HG03460 (cell line): Measurements from ENCODE around the gene TTLL10.

Experiments used
- ATAC-seq: cut with Tn5 transposase; IDR thresholded peaks from one replicate; pipeline ENCODE4 v1.9.1; 2021; ENCODE audit not compliant: unreplicated experiment

The TTLL10 gene

DNA sequence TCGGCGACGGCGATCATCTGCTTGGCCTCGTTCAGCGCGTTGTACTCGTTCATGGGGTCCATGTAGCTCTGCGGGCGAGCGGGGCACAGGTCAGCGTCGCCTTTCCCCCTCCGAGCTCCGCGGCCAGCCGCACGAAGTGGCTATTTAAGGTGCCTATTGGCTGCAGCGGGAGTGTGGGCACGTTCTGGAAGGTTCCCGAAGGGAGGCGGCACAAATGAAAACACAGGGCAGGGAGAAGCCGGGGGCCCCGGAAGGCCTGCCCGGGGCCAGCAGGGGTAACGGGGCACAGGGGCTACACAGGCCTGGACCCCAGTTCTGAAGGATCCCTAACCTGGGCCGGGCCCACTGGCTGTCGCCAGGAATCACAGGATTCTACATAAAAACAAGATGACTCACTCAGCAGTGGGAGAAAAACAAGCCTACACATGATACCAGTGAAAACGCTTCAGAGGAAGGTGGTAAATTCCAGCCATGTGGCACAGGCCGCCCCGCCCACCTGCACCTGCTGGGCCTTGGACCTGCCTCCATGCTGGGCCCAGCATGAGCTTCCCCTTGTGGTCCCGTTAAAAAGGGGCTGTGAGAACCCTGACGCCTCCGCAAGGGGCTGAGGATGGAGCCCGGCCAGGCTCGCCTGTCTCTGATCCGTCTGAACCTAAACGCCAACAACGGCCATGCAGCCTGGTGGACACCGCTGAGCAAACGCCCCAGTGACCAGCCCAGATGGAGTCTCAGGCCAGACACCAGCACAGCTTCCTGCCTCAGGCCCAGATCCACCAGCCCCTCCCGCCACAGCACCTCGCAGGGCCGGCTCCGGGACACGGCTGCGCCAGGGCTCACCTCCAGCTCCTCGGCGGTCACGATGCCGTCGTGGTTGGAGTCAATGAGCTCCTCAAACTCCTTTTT, 44.2 kb downstream of the TTLL10 start:
- no peak for ATAC-seq

DNA sequence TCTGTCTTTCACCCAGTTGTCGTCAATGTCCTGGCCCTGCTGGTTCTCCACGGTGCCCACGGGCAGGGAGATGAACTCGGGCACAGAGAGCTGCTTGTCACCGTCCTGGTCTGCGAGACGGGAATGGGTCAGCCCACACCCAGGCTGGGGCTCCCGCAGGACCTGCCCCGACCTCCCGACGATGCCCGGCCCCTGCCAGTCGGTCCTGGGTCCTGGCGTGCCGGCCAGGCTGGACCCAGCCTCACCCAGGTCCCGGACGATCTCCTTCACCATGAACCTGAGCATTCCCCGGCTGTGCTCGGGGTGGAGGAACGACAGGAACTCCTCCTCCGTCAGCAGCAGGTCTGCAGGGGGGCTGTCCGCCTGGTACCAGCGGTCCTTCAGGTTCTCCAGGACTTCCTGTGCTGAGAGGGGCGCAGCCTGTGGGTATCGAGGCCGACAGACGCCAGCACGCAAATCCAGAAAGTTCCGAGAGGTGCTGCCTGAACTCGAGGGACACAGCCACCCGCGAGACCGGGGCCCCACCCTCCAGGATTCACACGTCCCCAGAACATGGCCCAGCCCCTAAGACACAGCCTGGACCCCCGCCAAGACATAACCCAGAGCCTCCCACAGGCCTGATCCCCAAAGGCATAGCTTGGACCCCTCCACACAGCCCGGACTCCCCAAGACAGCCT, 45.0 kb downstream of the TTLL10 start:
- no peak for ATAC-seq

DNA sequence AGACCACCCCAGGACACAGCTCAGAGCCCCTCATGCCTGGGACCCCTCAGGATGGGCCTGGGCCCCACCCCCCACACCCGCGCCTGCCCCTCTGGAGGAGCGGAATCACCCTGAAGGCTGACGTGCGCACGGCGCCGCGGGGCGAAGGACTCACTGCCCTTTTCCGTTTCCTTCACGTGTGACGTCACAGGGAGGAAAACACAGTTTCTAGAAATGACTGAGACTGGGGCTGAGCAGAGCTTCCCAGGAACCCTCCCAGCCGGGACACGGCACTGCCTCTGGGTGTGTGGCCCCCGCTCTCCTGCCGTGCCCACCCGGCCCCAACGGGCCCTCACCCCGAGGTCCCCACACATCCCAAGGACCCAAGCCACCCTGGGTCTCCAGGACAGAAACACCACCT, 45.7 kb downstream of the TTLL10 start:
- no peak for ATAC-seq

DNA sequence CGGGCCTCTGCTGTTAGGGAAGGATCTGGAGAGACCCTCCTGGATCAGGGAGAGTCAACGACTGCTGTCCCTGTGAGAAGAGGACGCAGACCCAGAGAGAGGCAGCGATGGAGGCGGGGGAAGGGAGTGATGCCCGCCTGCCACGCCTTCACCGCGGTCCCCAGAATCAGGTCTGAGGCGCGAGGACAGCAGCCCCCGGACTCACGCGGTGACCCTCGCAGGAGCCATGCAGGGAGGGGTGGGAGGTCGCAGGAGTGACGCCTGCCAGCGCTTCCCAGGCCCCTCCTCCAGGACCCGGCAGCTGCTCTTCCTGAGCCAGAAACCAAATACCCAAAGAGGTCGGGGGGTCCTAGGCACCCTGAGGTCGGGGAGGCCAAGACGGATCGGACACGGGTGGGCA, 46.5 kb downstream of the TTLL10 start:
- no peak for ATAC-seq

DNA sequence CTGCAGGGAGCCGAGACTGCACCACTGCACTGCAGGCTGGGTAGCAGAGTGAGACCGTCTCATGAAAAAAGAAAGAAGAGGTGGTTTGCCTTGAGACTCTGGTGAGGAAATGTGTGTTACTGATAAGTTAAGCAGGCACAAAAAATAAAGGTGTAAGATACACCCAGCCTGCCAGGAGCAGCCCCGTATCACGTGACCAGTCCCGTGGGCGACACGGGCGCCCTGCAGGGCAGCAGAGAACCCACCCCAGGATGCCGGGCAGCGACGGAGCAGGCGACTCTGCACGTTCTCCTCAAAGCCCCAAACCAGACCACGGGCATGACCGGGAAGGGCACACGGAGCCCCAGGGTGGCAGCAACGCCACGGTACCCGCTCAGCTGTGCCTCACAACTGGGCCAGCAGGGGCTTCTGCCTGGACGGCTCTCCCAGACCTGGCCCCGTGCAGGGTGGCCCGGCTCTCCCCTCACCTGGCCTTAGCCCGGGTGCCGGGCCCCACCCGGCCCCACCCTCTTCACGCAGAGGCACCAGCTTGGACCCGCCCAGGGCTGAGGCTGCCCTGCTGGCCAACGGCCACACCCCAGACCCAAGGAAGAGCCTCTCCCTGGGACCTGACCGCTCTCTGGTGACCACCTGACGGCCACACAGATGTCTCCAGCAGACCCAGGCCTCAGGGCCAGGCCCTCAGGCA, 48.4 kb downstream of the TTLL10 start:
- ATAC-seq, result no peak

DNA sequence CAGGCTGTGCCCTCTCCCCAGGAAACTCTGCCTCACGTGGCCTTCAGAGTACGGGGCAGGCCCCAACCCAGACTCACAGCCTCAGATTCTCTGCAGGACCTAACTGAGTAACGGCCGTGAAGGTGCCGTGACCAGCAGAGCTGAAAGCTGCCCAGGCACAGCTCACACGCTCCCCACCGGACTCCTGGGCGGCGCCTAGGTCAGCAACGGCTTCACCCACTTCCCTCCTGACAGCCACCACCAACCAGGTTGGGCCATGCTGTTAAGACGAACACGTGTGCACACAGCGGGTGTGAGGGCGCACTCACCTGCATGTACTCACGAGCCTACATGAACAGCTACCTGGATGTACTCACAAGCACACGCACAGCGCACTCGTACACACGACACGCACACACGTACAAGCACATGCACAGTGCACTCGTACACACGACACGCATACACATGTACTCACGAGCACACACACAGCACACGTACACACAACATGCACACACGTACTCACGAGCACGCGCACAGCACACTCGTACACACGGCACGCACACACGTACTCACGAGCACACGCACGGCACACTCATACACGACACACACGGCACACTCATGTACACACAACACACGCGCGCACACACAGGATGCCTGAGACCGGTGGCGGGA, 49.0 kb downstream of the TTLL10 start:
- no peak for ATAC-seq

DNA sequence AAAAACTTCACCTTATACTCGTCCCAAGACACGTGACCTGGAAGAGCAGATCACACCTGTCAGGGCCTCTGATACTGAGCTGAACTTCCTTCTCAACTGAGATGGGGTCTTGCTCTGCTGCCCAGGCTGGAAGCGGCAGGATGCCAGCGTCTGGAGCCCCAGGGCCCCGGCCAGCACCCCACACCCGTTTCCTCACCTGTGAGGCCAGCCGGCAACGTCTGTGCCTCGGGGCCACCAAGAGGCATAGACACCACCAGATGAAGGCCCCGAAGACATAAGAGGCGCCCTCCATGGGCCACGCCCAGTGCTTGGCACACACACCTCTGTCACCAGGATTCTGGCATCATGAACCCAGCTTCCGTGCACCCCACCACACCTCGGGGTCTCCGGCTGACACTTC, 49.6 kb downstream of the TTLL10 start:
- ATAC-seq, result no peak

DNA sequence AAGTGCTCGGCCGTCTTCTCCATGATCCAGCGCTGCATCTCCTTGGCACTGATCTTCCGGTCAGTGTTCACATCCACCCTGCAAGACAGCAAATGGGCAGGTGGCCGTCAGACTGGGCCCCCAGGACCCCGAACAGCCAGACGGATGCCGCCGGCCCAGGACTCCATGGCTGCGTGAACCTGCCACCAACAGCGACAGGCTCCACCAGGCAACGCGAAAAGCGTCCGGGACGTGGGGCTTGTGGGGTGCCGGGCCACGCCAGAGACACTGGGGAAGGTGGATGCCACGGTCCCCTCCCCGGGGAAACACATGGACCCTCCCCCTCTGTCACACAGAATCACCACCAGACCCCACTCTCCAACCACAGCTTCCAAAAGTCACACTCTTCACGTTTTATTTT, 50.2 kb downstream of the TTLL10 start:
- no peak for ATAC-seq

DNA sequence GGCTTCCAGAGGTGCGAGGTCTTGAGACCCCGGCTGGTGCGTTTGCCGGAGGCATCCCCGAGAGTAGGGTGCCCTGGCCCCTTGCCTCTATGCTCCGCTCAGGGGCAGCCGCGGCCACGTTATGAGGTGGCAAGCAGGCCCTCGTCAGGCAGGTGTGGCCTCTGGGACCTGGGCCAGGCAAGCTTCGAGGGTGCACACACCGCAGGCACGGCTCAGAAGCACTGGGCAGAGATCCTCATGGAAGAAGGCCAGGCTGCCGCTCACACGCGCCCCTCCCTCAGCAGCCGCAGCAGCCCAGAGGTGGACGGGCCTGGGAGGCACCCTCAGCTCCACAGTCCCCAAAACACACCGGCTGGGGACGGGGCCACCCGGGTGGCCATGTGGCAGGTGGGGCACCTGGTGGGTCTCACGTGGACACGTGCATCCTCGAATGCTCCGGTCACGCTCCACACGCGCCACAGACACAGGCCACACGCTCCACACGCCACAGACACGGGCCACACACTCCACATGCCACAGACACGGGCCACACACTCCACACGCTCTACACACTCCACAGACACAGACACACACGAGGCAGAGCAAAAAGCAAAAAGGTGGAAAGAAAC, 51.7 kb downstream of the TTLL10 start:
- no peak for ATAC-seq

DNA sequence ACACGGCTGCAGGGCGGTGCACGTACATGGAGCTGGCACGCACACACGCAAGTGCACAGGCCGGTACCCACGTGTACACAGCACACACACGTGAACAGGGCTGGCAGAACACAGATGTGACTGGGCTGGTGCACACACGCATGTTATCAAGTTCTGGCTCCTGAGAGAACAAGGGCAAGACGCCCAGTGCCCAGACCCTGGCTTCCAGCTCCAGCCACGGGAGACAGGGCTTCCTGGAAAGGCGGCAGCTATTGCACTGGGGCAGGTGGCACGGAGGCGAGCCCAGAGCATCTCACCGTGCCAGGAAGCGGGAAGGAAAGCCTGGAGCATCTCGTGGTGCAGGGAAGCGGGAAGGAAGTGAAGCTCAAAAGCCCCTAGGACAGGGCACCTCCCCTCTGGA, 52.2 kb downstream of the TTLL10 start:
- ATAC-seq, result no peak

DNA sequence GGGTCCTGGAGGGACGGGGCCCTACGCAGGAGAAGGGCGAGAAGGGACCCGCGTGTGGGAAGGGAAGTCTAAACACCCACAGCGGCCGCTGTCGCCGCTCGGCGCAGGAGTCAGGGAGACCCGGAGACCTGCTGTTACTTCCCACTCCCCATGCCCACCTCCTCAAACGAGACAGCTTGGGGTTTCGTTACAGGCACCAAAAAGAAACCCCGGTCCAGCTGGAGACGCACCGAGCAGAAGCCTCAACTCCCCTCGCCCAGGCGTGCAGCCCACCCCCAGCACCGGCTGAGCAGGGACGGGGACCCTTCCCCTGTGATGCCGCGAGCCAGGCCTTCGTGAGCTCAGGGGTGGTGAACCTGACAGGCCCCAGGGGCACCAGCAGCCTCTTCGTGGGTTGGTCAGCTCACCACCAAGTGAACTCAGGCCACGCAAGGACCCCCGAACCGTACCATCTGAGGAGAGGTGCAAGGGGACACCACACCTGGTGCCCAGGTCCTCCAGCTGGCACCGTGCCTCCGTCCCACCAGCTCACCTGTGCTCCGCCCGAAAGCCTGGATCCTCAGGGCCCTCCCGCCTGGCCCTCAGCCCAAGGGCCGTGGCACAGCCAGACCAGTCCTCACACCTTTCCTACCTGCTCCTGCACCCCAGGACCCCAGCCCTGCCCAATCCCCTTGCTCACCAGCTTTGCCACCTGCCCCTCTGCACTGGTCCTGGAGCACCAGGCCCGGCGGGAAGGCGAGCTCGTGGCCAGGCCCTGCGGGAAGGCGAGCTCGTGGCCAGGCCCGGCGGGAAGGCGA, 53.1 kb downstream of the TTLL10 start:
- no peak for ATAC-seq

DNA sequence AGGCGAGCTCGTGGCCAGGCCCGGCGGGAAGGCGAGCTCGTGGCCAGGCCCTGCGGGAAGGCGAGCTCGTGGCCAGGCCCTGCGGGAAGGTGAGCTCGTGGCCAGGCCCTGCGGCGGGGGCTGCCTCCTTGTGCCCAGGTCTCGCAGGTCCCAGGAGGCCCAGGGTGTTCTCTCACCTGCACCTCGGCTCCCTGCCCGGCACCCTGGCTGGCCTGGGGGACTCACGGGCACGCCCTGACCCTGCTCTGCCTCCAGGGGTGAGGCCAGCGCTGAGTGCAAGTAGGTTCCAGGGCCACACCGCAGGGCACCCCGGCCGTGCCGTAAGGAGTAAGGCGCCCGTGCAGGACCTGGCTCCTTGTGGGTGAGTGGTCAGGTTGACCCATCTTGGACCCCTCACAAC, 53.7 kb downstream of the TTLL10 start:
- ATAC-seq, result no peak

DNA sequence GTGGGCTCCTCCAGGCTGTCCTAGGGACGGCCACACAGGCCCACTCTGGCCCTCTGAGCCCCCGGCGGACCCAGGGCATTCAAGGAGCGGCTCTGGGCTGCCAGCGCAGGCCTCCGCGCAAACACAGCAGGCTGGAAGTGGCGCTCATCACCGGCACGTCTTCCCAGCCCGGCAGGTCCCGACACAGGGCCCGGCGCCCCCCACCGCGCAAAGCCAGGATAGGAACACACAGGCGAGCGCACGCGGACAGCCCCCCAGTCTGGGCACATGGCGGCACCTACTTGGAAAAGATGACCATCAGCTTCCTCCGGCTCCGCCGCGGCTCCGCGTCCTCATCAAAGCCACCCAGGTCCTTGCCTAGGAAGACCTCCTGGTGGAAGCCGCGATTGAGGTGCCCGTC, 54.5 kb downstream of the TTLL10 start:
- ATAC-seq, result no peak

DNA sequence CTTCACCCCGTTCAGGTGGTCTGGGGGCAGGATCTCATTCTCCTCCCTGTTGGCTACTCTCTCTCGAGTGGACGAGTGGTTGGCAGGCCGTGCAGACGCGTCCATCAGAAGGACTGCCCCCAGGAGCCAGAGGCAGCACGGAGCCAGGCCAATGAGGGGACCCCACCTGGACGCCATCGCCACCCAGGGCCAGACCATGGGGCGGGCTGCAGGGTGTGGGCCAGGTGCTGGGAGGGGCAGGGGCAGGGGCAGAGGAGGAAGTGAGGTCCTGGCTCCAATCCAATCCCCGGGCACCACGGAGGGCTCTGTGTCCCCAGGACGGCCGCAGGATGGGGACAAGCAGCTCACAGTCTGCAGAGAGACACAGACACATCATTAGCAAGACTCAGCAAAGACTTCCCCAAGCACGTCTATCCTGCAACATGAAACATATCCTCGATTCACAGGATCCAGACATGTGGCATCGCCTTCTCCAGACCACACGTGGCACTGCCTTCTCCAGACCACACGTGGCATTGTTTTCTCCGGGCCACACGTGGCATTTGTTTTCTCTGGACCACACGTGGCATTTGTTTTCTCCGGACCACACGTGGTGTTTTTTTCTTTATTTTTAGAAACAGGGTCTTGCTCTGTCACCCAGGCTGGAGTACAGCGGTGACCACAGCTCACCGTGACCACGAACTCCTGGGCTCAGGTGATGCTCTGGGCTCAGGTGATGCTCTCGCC, 55.1 kb downstream of the TTLL10 start:
- ATAC-seq, result no peak

DNA sequence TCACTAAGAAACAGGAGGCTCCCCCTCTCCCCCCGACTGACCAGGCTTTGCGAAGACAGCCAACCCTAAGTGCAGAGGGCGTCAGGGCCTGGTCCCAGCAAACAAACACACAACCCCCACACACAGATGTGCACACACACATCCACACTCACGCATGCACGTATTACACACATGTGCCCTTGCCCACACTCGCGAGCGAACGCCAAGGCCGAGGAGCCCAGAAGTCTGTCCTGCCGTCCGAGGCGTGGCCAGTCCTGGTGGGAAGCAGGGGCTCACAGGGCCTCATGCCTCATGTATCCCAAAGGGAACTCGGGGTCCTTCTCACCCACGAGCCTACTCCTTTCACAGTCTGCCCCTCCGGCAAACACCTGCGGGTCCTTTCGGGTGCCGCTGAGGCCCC, 56.1 kb downstream of the TTLL10 start:
- no peak for ATAC-seq

DNA sequence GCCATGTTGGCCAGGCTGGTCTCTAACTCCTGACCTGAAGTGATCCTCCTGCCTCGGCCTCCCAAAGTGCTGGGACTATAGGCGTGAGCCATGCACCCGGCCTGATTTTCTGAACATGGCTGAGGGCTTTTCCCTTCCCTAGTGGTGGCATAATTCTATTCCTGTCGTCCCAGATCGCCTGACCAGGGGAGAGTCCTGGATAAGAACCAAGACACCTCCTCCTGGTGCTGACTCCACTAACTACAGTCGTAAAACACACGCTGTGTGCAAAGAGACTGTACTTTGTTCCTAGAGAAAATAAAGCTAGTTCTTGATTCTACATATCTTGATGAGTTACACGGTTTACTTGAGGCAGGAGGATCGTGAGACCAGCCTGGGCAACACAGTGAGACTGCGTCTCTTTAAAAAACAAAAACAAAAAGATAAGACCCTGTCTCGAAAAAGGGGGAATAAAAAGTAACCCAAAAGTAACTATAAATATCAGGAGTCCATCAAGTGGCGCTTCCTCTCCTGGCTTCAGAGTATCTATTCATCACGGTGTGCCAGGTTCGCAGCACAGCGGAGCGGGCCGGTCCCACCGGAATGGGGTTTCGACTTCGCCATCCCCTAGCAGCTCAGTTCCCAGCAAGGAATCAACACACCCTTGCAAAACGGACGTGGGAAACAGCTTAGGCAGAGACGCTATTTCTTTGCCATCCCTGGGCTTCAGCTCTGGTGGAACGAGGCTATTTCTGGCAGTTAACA, 57.1 kb downstream of the TTLL10 start:
- ATAC-seq, result no peak

DNA sequence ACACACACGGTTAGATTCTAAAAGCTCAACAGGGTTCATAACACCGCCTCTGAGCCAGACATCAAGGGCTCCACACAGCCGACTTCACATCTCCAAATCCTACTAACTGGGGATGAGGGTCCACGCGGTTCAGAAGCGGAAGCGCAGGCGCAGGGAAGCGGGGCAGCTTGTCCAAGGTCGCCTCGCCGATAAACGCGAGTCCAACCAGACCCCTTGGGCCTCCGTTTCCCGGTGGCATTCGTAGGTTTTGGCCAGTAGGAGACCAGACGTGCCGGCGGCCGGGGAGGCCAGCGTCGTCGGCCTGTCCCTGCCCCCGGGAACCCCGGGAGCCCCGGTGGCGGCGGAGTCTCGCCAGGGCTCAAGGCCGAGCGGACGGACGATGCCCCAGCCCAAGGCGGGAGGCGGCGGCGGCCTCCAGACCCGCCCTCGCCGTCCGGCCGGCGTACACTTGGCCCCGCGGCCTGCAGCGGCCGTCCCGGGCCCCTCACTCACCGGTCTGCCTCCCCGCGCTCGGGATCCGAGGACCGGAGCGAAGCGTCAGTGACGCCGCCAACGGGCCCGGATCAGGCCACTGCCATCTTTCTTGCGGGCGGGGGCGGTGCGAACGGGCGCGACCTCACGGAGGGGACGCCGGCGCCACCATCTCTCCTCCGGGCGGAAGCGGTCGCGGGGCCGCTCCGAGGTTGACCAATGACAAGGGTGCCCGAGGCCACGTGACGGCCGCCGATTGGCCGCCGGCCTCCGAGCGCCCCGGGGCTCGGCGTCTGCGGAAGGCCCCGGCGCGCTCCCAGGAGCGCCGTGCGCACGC, 57.9 kb downstream of the TTLL10 start, which contains the start of gene SDF4:
Gene SDF4 (minus strand): TSS at position 602 of the 808 bp plus-strand sequence. CDS start 3,229 bp downstream, outside the sequence.
- ATAC-seq, result peak; percentile 78
